ENCODE data around the gene ZER1. TPM values are rescaled to one million over a fixed set of nuclear protein-coding genes. Genes with fewer than 3 reads are reported as not detected.
A peak's percentile ranks its signal among the peaks of the same experiment; 100 is the strongest.
"Not testable (repeated sequence)": the region's sequence is repeated elsewhere in the genome, so short reads cannot be mapped to it uniquely, and the experiment has no call there.

Gene ZER1
- total RNA-seq, 1 donor from 2014 or later, result 58.5 TPM

DNA sequence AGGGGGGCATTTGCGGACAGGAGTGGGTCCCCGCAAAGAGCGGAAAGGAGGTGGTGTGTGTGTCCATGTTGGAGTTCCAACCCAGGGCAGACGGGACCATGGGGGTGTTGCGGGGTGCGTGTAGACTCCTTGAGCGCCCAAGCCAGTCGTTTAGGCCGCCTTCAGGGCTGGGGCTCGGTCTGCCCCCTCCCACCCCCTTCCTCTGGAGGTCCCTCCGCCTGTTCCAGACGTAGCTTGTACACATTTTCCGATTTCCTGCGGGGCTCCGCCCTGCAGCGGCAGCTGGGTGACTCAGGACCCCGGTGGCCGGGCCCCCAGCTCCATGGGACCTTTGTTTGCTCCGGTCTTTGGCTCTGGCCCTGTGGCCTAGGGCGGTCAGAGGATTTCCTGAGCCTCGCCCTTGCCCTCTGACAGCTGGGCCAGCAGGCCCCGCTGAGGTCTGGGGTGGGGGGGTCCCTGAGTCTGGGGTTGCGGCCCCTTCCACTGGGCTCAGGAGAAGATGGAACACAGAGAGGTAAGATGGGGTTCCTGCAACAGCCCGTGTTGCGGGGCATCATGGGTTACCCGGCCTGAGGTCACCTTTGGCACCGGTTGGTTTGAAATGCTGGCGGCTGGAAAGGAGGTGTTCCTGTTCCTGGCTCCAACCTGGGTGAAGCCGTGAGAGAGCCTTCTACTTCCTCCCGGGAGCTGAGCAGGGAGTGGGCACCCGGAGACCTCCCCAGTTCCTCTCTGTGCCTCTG lies 67.9 kb downstream of the ZER1 start:
- intact Hi-C loops (cut with micrococcal nuclease), result no loop called here
- peak; percentile 69 for DNase-seq
- ATAC-seq, result peak; percentile 49

DNA sequence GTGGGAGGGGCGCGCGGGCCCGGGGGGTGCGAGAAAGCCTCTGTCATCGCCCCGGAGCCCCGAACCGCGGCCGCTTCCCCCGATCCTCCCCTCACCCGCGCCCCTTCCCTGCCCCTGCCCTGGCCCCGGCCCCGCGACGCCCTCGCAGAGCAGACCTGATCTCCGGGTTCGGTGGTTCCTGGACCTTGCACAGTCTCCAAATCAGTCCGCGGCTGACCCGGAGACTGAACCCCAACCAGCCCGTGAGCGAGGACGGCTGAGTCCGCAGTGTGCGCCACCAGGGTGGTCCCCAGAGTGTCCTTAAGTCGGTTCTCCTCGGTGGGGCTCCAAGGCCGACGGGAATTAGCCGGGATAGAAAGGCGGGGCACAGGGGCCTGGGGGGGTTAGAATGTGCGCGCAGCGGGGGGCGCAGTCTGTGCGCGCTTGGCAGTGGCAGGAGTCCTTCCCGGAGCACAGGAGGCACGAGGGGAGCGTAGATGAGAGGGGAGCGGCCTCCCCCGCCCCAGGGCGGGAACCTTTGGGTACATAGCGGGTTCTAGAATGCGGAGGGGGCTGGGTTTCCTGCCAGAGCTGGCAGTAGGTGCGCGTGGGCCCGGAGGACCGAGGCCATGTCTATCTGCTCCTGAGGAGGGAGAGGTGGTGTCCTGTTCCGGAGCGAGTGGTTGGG lies 68.6 kb downstream of the ZER1 start:
- intact Hi-C loops (cut with micrococcal nuclease), result no loop called here
- ATAC-seq (peak; percentile 26), DNase-seq (peak; percentile 57)

DNA sequence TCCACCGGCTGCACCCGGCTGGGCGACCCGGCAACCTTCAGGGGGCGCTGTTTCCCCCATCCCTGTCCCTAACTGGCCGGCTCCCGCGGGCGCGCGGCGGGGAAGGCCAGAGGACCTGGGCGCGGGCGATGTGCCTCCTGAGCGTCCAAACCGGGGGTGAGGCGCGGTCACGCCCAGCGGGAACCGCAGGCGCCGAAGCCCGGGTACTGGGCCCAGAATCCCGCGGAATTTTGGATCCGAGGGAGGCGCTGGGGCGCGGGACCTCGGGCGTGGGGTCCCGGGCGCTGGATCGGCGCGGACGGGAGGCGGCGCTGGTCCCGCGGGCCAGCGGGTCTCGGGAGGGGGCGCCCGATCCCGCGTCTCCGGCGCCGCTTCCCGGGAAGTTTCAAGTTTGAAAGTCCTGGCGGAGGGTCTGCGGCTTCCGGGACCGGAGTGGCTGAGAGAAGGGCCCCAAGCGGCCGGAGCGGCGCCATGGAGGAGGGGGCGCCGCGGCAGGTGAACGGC lies 69.2 kb downstream of the ZER1 start, which contains the start of gene PKN3:
Gene PKN3 (plus strand): TSS at position 59 of the 504 bp plus-strand sequence. CDS start 413 bp downstream, at position 472.
- peak; percentile 90 for ATAC-seq
- peak; percentile 93 for DNase-seq
- intact Hi-C loops (cut with micrococcal nuclease), result no loop called here

DNA sequence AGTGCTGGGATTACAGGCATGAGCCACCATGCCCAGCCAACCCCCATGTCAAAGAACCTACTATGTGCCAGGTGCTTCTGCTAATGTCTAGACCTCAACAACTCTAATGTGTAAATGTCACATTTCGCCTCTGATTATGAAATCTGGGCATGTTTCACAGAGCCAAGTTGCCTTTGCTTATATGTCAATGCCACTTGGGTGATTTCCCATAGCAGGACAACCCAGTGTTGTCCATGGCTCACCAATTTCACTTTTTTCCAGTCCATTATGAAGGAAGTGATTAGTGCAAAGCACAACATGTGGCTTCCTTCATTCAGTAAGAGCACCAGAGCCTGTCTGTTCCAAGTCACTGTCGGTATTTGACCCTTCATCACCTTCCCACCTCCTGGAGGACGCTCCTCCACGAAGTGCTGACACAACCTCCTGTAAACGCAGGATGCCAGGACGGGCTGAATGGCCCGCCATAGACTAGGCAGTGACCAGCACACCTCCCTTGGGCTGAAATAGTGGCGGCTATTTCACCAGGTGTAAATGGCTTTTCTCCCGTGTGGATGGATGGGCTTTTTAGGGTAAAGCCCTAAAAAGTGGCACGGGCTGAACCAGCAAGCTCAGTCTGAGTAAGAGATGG lies 70.4 kb downstream of the ZER1 start:
- intact Hi-C loops (cut with micrococcal nuclease), result no loop called here
- ATAC-seq (no peak), DNase-seq (peak; percentile 24)

DNA sequence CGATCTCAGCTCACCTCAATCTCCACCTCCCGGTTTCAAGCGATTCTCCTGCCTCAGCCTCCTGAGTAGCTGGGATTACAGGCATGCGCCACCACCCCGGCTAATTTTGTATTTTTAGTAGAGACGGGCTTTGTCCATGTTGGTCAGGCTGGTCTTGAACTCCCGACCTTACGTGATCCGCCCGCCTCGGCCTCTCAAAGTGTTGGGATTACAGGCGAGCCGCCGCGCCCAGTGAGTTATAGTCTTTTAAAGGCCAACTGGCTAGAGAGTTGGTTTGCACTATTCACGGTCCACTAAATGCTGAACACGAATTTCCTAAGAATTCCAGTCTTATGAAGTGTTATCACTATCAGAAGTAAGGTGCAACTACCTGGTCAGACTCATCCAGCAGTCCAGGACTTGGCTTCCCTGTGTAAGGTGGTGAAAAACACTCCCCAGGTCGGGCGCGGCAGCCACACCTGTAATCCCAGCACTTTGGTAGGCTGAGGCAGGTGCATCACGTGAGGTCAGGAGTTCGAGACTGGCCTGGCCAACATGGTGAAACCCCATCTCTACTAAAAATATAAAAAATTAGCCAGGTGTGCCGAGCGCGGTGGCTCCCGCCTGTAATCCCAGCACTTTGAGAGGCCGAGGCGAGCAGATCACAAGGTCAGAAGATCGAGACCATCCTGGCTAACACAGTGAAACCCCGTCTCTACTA lies 72.5 kb downstream of the ZER1 start:
- ATAC-seq; intact Hi-C loops (cut with micrococcal nuclease): not testable (repeated sequence)
- DNase-seq, result peak; percentile 22

DNA sequence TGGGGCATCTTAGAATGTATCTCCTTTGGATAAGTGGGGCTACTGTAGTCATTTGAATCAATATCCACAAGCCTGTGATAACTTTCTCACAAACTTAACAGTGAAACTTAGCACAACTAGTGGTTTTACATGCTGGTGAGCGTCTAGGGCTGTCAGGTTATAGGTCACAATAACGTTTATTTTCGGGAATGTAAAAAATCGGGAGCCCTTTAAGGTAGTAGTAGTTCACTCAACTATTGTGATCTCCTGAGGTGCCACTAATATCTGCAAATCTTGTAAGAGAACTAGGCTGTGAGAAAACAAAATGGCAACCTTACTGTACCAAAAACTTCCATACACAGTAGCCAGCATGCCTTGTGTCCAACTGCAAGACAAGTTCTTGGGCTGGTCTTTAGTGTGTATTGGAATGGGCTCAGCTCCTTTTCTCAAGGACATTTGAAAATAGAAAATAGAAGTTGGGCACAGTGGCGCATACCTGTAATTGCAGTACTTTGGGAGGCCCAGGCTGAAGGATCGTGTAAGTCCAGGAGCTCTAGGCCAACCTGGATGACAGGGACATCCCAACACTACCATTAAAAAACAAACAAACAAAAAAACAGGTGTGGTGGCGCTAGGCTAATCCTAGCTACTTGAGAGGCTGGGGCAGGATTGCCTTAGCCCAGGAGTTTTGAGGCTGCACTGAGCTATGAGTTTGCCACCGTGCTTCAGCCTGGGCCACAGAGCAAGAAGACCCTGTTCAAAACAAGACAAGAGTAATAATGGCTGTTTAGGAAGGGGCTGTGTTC lies 74.6 kb downstream of the ZER1 start:
- DNase-seq (no peak), ATAC-seq (no peak)
- intact Hi-C loops (cut with micrococcal nuclease), result no loop called here

DNA sequence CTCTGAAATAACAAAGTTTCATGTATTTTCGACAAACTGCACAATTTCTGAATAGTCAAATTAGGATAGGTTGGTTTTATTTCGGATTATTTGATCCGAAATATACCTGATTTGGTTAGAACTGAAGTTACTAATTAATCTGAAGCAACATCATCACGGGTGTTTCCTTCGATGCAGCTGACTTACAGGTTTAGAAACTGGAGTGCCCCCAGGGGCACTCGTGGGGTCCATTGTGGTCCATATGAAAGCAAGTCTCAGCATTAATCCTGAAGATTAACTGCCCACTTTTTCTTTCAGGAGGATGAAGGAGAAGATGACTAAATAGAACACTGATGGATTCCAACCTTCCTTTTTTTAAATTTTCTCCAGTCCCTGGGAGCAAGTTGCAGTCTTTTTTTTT lies 77.4 kb downstream of the ZER1 start:
- DNase-seq (peak; percentile 3), ATAC-seq (no peak)
- intact Hi-C loops (cut with micrococcal nuclease), result no loop called here

DNA sequence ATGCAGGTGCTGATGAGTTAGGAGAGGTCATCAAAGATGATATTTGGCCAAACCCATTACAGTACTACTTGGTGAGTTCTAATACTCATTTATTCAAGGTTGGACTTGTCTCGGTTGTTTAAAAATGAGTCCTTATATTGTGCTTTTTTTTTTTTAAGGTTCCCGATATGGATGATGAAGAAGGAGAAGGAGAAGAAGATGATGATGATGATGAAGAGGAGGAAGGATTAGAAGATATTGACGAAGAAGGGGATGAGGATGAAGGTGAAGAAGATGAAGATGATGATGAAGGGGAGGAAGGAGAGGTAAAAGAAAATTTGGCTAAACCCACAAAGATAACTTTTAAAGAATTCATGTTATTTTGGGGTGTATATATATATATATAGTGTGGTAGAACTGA lies 78.0 kb downstream of the ZER1 start:
- ATAC-seq; intact Hi-C loops (cut with micrococcal nuclease); DNase-seq: not testable (repeated sequence)

DNA sequence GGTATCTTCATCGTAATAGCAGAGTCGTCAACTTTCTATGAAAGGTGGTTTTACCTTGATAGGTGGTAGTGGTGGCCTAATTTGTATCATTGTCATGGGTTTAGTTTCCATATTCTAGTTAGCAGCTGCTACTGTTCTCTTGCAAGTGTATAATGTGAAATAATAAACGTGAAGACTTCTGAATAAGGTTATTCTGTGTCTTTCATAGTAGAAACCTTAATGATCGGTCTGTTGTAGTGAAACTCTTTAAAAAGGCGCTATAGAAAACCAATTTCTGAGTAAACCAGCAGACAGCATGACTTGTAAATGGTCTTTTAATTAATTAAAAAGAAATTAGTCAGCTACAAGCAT lies 81.1 kb downstream of the ZER1 start:
- ATAC-seq (no peak), DNase-seq (no peak)
- intact Hi-C loops (cut with micrococcal nuclease), result no loop called here

DNA sequence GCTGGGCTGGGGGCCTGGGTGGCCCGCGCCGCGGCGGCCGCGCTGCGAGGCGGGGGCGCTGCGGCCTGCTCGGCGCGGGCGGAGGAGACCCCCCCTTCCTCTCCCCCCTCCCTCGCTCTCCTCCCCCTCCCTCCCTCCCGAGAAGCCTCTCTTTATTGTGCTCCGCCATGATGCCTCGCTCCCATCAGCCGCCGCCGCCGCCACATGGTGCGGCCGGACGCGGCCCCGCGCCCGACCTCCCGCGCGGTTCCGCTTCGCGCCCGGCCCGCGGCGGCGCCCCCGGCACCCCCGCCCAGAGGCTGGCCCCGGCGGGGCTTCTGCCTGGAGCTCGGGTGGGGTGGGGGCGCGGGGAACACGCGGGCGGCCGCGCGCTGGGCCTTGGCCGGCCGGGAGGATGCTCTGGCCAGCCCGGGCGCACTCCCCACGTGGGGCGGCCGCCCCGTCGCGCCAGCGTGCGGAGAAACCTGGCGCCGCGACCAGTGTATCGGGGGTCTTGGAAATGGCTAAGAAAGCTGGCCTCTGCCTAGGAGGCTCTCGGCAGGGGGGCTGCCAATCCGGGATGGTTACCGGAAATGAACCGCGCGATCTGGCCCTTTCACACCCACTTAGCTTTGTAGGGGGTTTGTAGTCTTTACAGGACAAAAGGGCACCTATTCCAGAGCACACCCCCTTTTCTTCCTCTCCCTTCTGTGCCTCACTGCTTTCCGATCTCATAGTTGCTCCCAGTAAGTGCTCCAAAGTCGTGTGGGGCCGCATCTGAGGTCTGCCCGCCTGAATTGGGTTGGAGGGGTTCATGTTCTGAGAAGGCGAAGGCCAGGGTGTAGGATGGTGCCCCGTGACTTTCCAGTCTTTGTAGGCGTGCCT lies 81.7 kb downstream of the ZER1 start:
- peak; percentile 47 for DNase-seq
- intact Hi-C loops (cut with micrococcal nuclease), result no loop called here
- no peak for ATAC-seq

DNA sequence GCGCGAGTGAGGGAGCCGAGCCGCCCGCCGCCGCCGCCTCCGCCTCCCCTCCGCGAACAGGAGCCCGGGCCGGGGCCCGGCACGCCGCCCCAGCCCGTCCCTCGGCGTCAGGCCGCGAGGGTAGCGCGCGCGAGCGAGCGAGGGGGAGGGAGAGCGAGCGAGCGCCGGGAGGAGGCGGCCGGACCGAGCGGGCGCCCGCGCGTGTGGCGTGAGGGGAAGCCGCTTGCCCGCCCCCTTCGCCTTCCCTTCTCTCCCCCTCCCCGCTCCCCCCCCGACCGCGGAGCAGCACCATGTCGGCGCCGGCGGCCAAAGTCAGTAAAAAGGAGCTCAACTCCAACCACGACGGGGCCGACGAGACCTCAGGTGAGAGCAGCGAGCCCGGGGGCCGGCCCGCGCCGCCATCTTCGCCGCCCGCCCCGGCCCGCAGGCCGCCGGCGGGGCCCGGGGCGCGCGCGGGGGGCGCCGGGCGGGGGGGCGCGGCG lies 82.4 kb downstream of the ZER1 start:
- DNase-seq (peak; percentile 79), ATAC-seq (peak; percentile 26)
- intact Hi-C loops (cut with micrococcal nuclease), result no loop called here

DNA sequence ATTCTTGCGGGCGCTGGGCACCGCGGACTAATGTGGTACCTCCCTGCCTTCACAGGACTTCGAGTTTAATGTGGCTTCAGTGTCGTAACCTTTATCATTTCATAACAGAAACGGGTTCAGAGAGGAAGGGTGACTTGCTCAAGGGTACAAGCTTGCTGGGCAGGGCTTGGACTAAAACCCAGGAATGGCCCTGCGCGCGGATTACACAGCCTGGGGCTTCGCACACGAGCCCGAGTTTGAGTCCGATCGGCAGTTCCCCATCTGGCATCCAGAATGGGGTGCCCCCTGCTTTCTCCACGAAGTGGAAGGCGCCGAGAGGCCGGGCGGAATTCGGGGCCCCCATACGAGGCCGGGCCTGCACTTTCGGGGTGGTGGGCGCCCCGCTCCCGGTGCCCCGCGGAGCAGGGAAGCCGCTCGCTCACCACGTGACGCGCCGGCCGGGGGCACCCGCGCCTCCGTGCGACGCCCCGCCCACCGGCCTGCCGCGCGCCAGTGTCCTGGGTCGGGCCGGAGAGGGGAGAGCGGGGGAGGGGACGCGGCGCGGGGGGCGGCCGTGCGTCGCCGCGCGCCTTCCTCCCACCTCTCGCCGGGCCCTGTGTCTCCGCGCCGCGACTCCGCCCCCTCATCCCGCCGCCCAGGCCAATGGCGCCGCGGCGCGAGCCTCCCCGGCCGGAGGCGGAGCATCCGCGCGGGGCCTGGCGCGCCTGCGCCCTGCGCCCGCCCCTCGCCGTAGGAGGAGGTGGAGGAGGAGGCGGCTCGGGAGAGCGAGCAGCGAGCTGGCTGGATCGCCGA lies 83.0 kb downstream of the ZER1 start, which contains the start of gene SET:
Gene SET (plus strand): TSS at position 722 of the 792 bp plus-strand sequence. CDS start 361 bp downstream, outside the sequence.
- ATAC-seq, result peak; percentile 93
- DNase-seq, result peak; percentile 99
- intact Hi-C loops (cut with micrococcal nuclease), result no loop called here

DNA sequence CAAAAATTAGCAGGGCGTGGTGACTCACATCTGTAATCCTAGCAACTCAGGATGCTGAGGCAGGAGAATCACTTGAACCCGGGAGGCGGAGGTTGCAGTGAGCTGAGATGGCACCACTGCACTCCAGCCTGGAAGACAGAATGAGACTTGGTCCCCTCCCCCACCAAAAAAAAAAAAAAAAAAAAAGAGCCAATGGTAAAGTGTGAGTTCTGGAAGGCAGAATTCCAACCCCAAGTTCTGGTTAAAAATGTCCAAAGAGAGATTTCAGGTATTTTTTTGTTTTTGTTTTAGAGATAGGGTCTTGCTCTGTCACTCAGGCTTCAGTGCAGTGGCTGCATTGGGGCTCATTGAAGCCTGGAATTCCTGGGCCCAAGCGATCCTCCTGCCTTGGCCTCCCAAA lies 84.3 kb downstream of the ZER1 start:
- no peak for DNase-seq
- ATAC-seq, result no peak
- intact Hi-C loops (cut with micrococcal nuclease), result no loop called here

DNA sequence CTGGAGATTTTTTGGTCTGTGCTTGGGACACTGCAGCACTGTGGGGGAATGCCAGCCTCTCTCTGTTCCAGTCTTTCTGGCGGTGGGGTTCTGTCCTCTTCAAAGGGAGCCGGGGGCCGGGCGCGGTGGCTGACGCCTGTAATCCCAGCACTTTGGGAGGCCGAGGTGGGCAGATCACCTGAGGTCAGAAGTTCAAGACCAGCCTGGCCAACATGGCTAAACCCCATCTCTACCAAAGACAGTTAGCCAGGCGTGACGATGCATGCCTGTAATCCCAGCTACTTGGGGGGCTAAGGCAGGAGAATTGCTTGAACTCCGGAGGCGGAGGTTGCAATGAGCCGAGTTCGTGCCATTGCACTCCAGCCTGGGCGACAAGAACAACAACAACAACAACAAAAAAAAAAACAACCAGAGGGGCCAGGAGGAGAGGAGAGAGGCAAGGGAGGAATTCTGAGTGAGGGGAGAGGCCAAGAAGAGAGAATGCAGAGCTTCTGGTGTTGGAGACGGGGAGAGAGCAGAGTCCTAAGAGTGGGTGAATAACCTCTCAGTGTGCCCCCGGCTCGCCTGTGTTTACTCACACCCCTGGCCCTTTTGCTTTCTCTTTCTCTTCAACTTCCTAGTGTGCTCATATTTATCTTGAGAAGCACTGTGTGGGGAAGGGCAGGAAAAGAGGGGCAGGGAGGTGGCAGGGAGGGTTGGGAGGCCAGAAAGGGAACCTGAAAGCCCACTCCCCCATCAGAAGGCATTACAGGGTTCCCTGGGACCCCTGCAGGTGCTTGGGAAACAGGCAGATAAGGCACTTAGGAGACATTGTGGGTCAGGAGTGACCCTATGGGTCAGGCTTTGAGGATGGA lies 85.9 kb downstream of the ZER1 start:
- intact Hi-C loops (cut with micrococcal nuclease), result no loop called here
- DNase-seq (no peak), ATAC-seq (no peak)

DNA sequence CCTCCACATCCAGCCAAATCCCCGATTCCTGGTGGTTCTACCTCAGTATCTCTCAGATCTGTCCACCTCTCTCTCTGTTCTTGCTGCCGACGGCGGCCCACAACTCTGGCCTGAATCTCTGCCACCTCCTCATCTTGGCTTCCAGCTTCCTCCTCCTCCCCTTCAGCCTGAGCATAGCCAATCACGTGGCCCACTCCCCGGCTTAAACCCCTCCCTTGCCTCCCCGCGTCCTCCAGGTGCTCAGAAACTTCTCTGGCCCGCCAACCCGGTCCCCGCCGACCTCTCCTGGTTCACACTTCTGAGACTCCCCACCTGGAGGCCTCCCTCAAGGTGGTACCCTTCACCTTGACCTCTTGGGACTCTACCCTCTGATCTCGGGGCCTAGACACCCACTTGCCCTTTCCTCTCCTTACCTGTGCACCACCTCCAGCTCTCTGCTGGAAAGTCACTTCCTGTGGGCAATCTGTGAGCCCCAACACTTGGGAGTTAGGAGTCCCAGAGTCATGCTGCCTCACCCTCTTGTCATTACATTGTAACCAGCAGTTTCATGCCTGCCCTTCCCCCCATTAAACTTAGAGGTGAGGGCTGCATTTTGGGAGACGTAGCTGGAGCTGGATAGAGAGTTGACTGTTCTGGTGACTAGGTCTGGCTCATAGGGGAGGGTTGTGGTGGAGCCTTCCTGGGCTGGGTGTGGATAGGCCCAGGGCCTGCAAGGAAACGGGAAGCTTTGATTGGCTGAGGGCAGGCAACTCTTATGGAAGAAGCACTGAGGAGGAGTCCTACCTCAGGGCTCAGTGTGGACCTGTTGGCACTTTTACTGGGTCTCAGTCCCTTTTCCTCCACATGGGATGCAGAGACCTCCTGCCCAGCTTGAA lies 87.2 kb downstream of the ZER1 start:
- ATAC-seq, result peak; percentile 55
- DNase-seq, result peak; percentile 80
- intact Hi-C loops (cut with micrococcal nuclease), result no loop called here
